K562 (cell line): Measurements from ENCODE around the gene IFNW1.

Experiments
- EZH2 ChIP-seq: IDR thresholded peaks from 2 replicates; pipeline ENCODE4 v1.6.1; 2012; ENCODE audit warnings: low read depth, mild to moderate bottlenecking, inconsistent platforms, low read length, borderline replicate concordance
- TF ChIP-seq, protein P1 (sequence below), 3 experiments: IDR thresholded peaks in 2 of 3; conservative IDR thresholded peaks in 1 of 3; 2 replicates each; pipeline ENCODE4 v1.5.1; 2011 to 2012; ENCODE audit warnings: low read length in 3 of 3, mild to moderate bottlenecking in 3 of 3, control low read depth in 2 of 3, improper control_type of control experiment in 1 of 3, inconsistent platforms in 1 of 3, low read depth in 1 of 3, mixed read lengths in 1 of 3, moderate library complexity in 1 of 3; ENCODE audit not compliant: insufficient read depth in 2 of 3

GRCh38 chr9:21104787-21105186 is 36.8 kb downstream of the IFNW1 start:
- TF ChIP-seq, protein P1, sequence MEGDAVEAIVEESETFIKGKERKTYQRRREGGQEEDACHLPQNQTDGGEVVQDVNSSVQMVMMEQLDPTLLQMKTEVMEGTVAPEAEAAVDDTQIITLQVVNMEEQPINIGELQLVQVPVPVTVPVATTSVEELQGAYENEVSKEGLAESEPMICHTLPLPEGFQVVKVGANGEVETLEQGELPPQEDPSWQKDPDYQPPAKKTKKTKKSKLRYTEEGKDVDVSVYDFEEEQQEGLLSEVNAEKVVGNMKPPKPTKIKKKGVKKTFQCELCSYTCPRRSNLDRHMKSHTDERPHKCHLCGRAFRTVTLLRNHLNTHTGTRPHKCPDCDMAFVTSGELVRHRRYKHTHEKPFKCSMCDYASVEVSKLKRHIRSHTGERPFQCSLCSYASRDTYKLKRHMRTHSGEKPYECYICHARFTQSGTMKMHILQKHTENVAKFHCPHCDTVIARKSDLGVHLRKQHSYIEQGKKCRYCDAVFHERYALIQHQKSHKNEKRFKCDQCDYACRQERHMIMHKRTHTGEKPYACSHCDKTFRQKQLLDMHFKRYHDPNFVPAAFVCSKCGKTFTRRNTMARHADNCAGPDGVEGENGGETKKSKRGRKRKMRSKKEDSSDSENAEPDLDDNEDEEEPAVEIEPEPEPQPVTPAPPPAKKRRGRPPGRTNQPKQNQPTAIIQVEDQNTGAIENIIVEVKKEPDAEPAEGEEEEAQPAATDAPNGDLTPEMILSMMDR (IDR thresholded peaks at IDR 0.05 in 2 of 3, conservative IDR thresholded peaks at IDR 0.05 in 1 of 3; ENCODE audit: insufficient read depth in 2 of 3, low read depth in 1 of 3, low read length in 3 of 3), result no peak
- TF ChIP-seq EZH2, result no peak
